AG04449 (cell line): Measurements from ENCODE around the gene WWC2.
A peak's percentile ranks its signal among the peaks of the same experiment; 100 is the strongest.

Source experiments
- CTCF ChIA-PET: fragments of 350-600 bp; formaldehyde crosslinking; extraction: SDS; loops from one replicate; lab custom pipeline; 2021; ENCODE audit warnings: antibody characterized with exemption; lab: Yijun Ruan, JAX
- POLR2A ChIA-PET: fragments of 400-600, 350-600 bp; formaldehyde crosslinking; extraction: SDS; loops from one replicate; lab custom pipeline; 2020; ENCODE audit warnings: antibody characterized with exemption, inconsistent platforms; lab: Yijun Ruan, JAX
- DNase-seq: peaks from one replicate; pipeline ENCODE4 v3.0.0-alpha.2; 2010; ENCODE audit warnings: low read depth, low spot score
- H3K4me3 ChIP-seq: 2 replicates; pipeline ENCODE4 v1.5.1; 2011; ENCODE audit warnings: low read depth, mild to moderate bottlenecking, control low read depth, low read length
- CTCF ChIP-seq: IDR thresholded peaks from one replicate; pipeline ENCODE4 v1.5.1; 2011; ENCODE audit warnings: mild to moderate bottlenecking, moderate library complexity, low read length, control low read depth, inconsistent platforms; ENCODE audit not compliant: insufficient read depth; ENCODE audit errors: missing control alignments

WWC2 gene

GRCh38 chr4:183241721-183242151, 142.7 kb downstream of the WWC2 start:
- H3K4me3 ChIP-seq: no peak overlapping the region
- ChIA-PET CTCF (interaction anchor here (0.9 to 5.6 kb wide), 11 partner anchors 8 to 303 kb away, joined by 3 to 51 read pairs (median 10); no protein-coding TSS in a partner anchor), POLR2A (no interaction called here)
- no peak for TF ChIP-seq CTCF
- DNase-seq: no peak

- DNase-seq: no peak
- POLR2A ChIA-PET: no interaction called here
- no peak for TF ChIP-seq CTCF
- no peak overlapping the region for H3K4me3 ChIP-seq
- CTCF ChIA-PET: interaction anchor here (0.9 to 5.6 kb wide), 9 partner anchors 8 to 305 kb away, joined by 3 to 51 read pairs (median 6); no protein-coding TSS in a partner anchor
These were observed 143.2 kb downstream of the WWC2 start for GRCh38 chr4:183242291-183242690.

- no peak for TF ChIP-seq CTCF
- CTCF ChIA-PET: interaction anchor here (1.0 to 5.6 kb wide), 8 partner anchors 9 to 306 kb away, joined by 3 to 51 read pairs (median 8); no protein-coding TSS in a partner anchor
- no peak for DNase-seq
- POLR2A ChIA-PET: no interaction called here
- no peak overlapping the region for H3K4me3 ChIP-seq
These were observed 145.0 kb downstream of the WWC2 start for GRCh38 chr4:183244019-183244418.

- no peak for TF ChIP-seq CTCF
- no peak for DNase-seq
- CTCF ChIA-PET: interaction anchor here (1.0 to 5.6 kb wide), 6 partner anchors 9 to 306 kb away, joined by 3 to 51 read pairs (median 19); no protein-coding TSS in a partner anchor
- no peak overlapping the region for H3K4me3 ChIP-seq
- POLR2A ChIA-PET: no interaction called here
These were observed 145.4 kb downstream of the WWC2 start for GRCh38 chr4:183244506-183244905.

GRCh38 chr4:183248201-183248600, 149.1 kb downstream of the WWC2 start:
- H3K4me3 ChIP-seq: no peak overlapping the region
- DNase-seq: no peak
- POLR2A ChIA-PET: no interaction called here
- no peak for TF ChIP-seq CTCF
- CTCF ChIA-PET: interaction anchor here (1.5 to 18.3 kb wide), 7 partner anchors 8 to 309 kb away, joined by 8 to 827 read pairs (median 50); partner anchors contain the start of gene WWC2

- TF ChIP-seq CTCF: peak; percentile 43
- no peak overlapping the region for H3K4me3 ChIP-seq
- CTCF ChIA-PET: interaction anchor here (0.6 to 18.3 kb wide), 28 partner anchors 8 to 322 kb away, joined by 3 to 827 read pairs (median 4); partner anchors contain the start of gene WWC2
- DNase-seq: no peak
- POLR2A ChIA-PET: no interaction called here
These were observed 150.8 kb downstream of the WWC2 start for GRCh38 chr4:183249854-183250253.
